Peyer's patch (tissue), 4 donors: Measurements from ENCODE around the gene VMP1. TPM values are rescaled to one million over a fixed set of nuclear protein-coding genes. Genes with fewer than 3 reads are reported as not detected.
A peak's percentile ranks its signal among the peaks of the same experiment; 100 is the strongest.

Experiments
- DNase-seq, 3 donors: peaks; one replicate each; pipeline ENCODE4 v3.0.0-alpha.2; 2017 to 2019
- H3K27ac ChIP-seq, 4 donors: fragments of 200-600 bp; sonication (generic); one replicate each; pipeline ENCODE4 v1.5.1; 2016 to 2019
- H3K27me3 ChIP-seq, 2 donors: fragments of 200-600 bp; sonication (generic); one replicate each; pipeline ENCODE4 v1.5.1; 2019
- H3K36me3 ChIP-seq, 3 donors: fragments of 200-600 bp; sonication (generic); one replicate each; pipeline ENCODE4 v1.5.1; 2016 to 2019
- H3K4me1 ChIP-seq, 4 donors: fragments of 200-600 bp; sonication (generic); one replicate each; pipeline ENCODE4 v1.5.1; 2016 to 2019
- H3K4me3 ChIP-seq, 4 donors: fragments of 200-600 bp; sonication (generic); 1 replicate in 3 of 4; 2 replicates in 1 of 4; pipeline ENCODE4 v1.5.1; 2016 to 2019; ENCODE audit warnings: mild to moderate bottlenecking in 1 of 4
- H3K9me3 ChIP-seq, 4 donors: fragments of 200-600 bp; sonication (generic); one replicate each; pipeline ENCODE4 v1.5.1; 2016 to 2019; ENCODE audit warnings: mild to moderate bottlenecking in 1 of 4
- POLR2A ChIP-seq, 2 donors: fragments of 450-650 bp; IDR thresholded peaks; one replicate each; pipeline ENCODE4 v1.5.1; 2017; ENCODE audit warnings: antibody characterized with exemption in 2 of 2, mild to moderate bottlenecking in 2 of 2, moderate library complexity in 2 of 2
- total RNA-seq, 4 donors: library from RNA; depleted of rRNA; stranded (reverse); fragments of >200 nt; gene quantifications; one replicate each; pipeline ENCODE4 v1.1.0, GENCODE V29; 2016
- TF ChIP-seq, protein P1 (sequence below), 6 experiments: fragments of 450-650 bp in 4 of 6; fragments of 200-600 bp in 2 of 6; sonication (generic) in 1 of 6; IDR thresholded peaks; one replicate each; pipeline ENCODE4 v1.5.1; 2017 to 2019; ENCODE audit warnings: antibody characterized with exemption in 6 of 6, mild to moderate bottlenecking in 3 of 6, moderate library complexity in 1 of 6

The VMP1 gene
- total RNA-seq, 4 donors from 2014 or later, result 228 to 366 (median 332) TPM

- H3K27ac ChIP-seq, result peak overlapping the region; percentile 78 to 96 (median 90)
- H3K4me3 ChIP-seq, result peak overlapping the region in 3 of 4 donors; percentile 5 to 69 (median 22)
- H3K4me1 ChIP-seq, result peaks cover 8 to 54% (median 35%) of the 10 kb centered on the region in 4 donors
- H3K36me3 ChIP-seq, result peaks cover 0 to 20% (median 0%) of the 10 kb centered on the region in 3 donors
- TF ChIP-seq POLR2A (IDR thresholded peaks at IDR 0.05), result peak; percentile 68 to 83
- TF ChIP-seq, protein P1, sequence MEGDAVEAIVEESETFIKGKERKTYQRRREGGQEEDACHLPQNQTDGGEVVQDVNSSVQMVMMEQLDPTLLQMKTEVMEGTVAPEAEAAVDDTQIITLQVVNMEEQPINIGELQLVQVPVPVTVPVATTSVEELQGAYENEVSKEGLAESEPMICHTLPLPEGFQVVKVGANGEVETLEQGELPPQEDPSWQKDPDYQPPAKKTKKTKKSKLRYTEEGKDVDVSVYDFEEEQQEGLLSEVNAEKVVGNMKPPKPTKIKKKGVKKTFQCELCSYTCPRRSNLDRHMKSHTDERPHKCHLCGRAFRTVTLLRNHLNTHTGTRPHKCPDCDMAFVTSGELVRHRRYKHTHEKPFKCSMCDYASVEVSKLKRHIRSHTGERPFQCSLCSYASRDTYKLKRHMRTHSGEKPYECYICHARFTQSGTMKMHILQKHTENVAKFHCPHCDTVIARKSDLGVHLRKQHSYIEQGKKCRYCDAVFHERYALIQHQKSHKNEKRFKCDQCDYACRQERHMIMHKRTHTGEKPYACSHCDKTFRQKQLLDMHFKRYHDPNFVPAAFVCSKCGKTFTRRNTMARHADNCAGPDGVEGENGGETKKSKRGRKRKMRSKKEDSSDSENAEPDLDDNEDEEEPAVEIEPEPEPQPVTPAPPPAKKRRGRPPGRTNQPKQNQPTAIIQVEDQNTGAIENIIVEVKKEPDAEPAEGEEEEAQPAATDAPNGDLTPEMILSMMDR (IDR thresholded peaks at IDR 0.05), result peak in 1 of 6 experiments; percentile 2
- no peaks in the 10 kb centered on the region for H3K9me3 ChIP-seq
- DNase-seq, result peak in 2 of 3 donors; percentile 73 to 82
- no peaks in the 10 kb centered on the region for H3K27me3 ChIP-seq
Measured at GRCh38 chr17:59842901-59843652, 135.6 kb downstream of the VMP1 start.

DNA sequence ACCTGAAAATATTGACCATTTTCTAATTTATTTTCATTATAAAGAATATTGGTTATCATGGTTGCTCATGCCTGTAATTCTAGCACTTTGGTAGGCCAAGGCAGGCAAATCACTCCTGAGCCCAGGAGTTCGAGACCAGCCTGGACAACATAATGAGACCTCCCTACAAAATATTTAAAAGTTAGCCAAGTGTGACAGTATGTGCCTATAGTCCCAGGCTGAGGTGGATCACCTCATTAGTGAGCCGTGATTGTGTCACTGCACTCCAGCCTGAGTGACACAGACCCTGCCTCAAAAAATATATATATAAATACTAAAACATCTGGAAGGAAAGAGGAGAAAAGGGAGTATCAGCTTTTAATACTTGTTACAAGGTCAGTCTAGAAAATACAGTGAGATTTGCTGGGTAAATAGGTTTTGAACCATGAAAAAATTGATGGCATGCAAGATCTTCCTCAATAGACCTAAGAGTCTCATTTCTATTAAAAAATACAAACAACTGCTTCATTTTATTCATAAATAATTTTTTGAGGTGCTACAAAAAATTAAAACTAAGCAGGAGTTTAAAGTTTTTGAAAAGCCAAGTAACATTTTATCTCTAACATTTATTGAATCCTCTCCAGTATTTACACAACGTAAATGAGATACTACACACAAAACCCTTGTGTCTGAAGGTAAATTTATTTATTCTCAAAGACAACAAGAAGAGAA lies 137.6 kb downstream of the VMP1 start:
- Histone ChIP-seq H3K4me3 (no peak overlapping the region), H3K27ac (peak overlapping the region; percentile 77 to 94 (median 86)), H3K27me3 (no peaks in the 10 kb centered on the region), H3K9me3 (no peaks in the 10 kb centered on the region), H3K4me1 (peaks cover 17 to 69% (median 39%) of the 10 kb centered on the region in 4 donors), H3K36me3 (peaks cover 0 to 11% (median 0%) of the 10 kb centered on the region in 3 donors)
- DNase-seq, result peak in 1 of 3 donors; percentile 42
- peak; percentile 12 to 13 for TF ChIP-seq POLR2A (IDR thresholded peaks at IDR 0.05)
- TF ChIP-seq, protein P1 (IDR thresholded peaks at IDR 0.05), result no peak

DNA sequence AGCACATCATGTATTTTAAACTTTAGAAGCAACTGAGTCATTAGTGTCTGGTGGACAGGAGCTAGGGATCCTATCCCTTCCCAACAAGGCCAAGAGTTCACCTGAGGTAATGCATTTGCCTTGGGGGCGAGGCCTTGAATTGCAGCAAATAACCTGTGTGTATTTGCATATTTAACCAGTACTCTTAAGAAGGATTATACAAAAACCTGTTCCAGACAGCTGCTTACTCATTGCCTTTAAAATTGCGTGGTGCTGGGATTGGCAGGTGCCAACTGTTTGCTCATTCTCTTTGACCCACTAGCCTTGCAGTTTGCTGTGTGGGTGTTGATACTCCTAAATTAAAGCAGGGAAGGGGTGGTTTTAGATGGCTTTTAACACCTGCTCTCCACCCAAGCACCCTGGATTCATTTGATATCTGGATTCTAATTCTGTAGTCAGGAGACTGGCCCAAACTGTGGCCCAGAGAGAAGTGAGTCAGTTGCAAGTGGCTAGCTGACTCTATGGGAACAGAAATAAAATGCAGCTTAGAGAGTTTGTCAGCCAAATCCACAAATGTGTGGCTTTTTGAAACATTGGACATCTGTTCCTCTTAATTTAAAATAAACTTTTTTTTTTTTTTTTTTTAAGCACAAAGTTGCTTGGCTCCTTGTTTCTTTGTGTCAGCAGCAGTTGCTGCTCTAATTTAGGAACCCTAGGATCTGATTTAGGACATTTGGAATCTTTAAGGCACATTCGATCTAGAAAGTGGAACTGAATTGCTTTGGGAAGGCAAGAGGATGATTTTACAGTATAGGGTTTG lies 138.3 kb downstream of the VMP1 start:
- TF ChIP-seq, protein P1 (IDR thresholded peaks at IDR 0.05), result peak in 3 of 6 experiments; percentile 20 to 26 (median 22)
- peak; percentile 25 to 32 for TF ChIP-seq POLR2A (IDR thresholded peaks at IDR 0.05)
- H3K4me1 ChIP-seq, result peaks cover 17 to 69% (median 36%) of the 10 kb centered on the region in 4 donors

DNA sequence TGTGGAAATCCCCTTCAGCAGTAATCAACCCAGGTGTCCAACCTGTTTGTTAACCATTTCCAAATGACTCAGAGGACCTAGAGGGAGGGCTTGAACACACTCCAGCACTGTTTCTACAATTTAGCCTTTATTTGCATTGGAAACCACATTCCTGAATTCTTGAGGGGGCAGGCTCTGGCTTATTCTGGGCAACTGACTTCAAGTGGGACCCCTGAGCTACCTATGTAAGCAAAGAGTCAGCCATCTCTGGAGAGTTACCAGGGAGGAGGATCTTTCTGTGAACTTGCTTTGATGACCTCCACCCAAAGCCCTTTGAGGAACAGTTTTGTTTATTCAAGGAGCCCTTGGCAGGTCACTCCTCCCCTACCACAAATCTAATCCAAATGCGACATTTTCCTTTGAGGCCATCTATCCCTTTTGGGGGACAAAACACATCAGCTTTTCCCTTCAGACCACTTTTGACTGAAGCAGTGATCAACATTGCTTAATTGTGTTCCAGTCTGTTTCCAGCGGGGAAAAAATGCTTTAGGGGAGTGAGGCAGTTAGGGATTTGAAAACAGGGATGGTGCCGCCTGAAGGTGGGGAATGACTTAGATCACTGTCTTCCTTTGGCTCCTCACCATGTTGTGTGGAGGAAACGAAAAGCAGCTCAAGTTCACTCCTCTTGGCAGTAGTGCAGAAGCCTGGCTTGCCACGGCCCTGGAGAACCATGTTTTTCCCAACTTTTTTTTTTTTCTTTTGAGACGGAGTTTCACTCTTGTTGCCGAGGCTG lies 139.1 kb downstream of the VMP1 start:
- peak in 1 of 3 donors; percentile 70 for DNase-seq
- no peaks in the 10 kb centered on the region for H3K9me3 ChIP-seq
- H3K36me3 ChIP-seq, result no peaks in the 10 kb centered on the region
- peak overlapping the region; percentile 77 to 94 (median 86) for H3K27ac ChIP-seq
- peak in 1 of 2 donors; percentile 24 for TF ChIP-seq POLR2A (IDR thresholded peaks at IDR 0.05)
- TF ChIP-seq, protein P1 (IDR thresholded peaks at IDR 0.05), result no peak
- peaks cover 17 to 74% (median 33%) of the 10 kb centered on the region in 4 donors for H3K4me1 ChIP-seq
- H3K4me3 ChIP-seq, result no peak overlapping the region
- no peaks in the 10 kb centered on the region for H3K27me3 ChIP-seq

More for the DNA sequence above, 138.3 kb downstream of the VMP1 start:
- Histone ChIP-seq H3K36me3 (peaks cover 0 to 3% (median 0%) of the 10 kb centered on the region in 3 donors), H3K4me3 (no peak overlapping the region), H3K27me3 (no peaks in the 10 kb centered on the region), H3K27ac (peak overlapping the region; percentile 77 to 94 (median 86)), H3K9me3 (no peaks in the 10 kb centered on the region)
- DNase-seq, result peak in 1 of 3 donors; percentile 81
